WTC11 (cell line): ENCODE data around the gene GTF3C2. TPM values are rescaled to one million over a fixed set of nuclear protein-coding genes. Genes with fewer than 3 reads are reported as not detected.
A peak's percentile ranks its signal among the peaks of the same experiment; 100 is the strongest.

ENCODE experiments used
- ATAC-seq: fragments of 200-7000 bp; cut with Tn5 transposase; 2 replicates; pipeline ENCODE4 v1.10.0; 2021; ENCODE audit warnings: mild to moderate bottlenecking, moderate library complexity
- CTCF ChIA-PET: fragments of 300-600 bp; sonication (Branson Sonifier 250); formaldehyde crosslinking; loops from one replicate; lab custom pipeline; 2021; ENCODE audit warnings: antibody characterized with exemption; lab: Charles Lee
- POLR2A ChIA-PET: fragments of 350-600 bp; sonication (Branson Sonifier 250); formaldehyde crosslinking; loops from one replicate; lab custom pipeline; 2021; ENCODE audit warnings: antibody characterized with exemption; lab: Charles Lee
- DNase-seq: peaks from one replicate; pipeline ENCODE4 v3.0.0; 2021; ENCODE audit warnings: low spot score
- H3K27ac Mint-ChIP-seq: 2 replicates; pipeline ENCODE4 v1.8.0; 2021; ENCODE audit warnings: mixed read lengths
- H3K27me3 Mint-ChIP-seq: 2 replicates; pipeline ENCODE4 v1.8.0; 2021; ENCODE audit warnings: low read depth, mild to moderate bottlenecking, moderate library complexity, mixed read lengths
- H3K36me3 Mint-ChIP-seq: 2 replicates; pipeline ENCODE4 v1.8.0; 2021; ENCODE audit warnings: mixed read lengths
- H3K4me1 Mint-ChIP-seq: 2 replicates; pipeline ENCODE4 v1.8.0; 2022; ENCODE audit warnings: mixed read lengths
- H3K4me3 Mint-ChIP-seq: 2 replicates; pipeline ENCODE4 v1.8.0; 2021; ENCODE audit warnings: mild to moderate bottlenecking, moderate library complexity, mixed read lengths
- H3K9me3 Mint-ChIP-seq: 2 replicates; pipeline ENCODE4 v1.8.0; 2021; ENCODE audit warnings: mixed read lengths
- CREB1 ChIP-seq: sonication (generic); formaldehyde crosslinking; IDR thresholded peaks from 2 replicates; pipeline ENCODE4 v1.8.0; 2023; ENCODE audit warnings: mild to moderate bottlenecking, missing genetic modification reagents
- ESRRA ChIP-seq: sonication (generic); formaldehyde crosslinking; IDR thresholded peaks from 2 replicates; pipeline ENCODE4 v1.8.1; 2022; ENCODE audit warnings: mild to moderate bottlenecking, missing genetic modification reagents, borderline replicate concordance
- ETV6 ChIP-seq: sonication (generic); formaldehyde crosslinking; IDR thresholded peaks from 2 replicates; pipeline ENCODE4 v1.8.1; 2022; ENCODE audit warnings: mild to moderate bottlenecking, missing genetic modification reagents
- JAZF1 ChIP-seq: fragments of 250-450 bp; sonication (Bioruptor Pico); IDR thresholded peaks from 2 replicates; pipeline ENCODE4 v1.9.0; 2021; ENCODE audit warnings: moderate library complexity, mild to moderate bottlenecking, inconsistent platforms
- PRRX2 ChIP-seq: fragments of 250-450 bp; sonication (Bioruptor Pico); IDR thresholded peaks from 2 replicates; pipeline ENCODE4 v1.8.0; 2021; ENCODE audit warnings: mild to moderate bottlenecking
- ZNF121 ChIP-seq: sonication (generic); formaldehyde crosslinking; IDR thresholded peaks from 2 replicates; pipeline ENCODE4 v1.8.0; 2023; ENCODE audit warnings: missing genetic modification reagents
- ZNF416 ChIP-seq: fragments of 250-450 bp; sonication (Bioruptor Pico); IDR thresholded peaks from 2 replicates; pipeline ENCODE4 v1.9.0; 2021; ENCODE audit warnings: mild to moderate bottlenecking, inconsistent platforms
- ZNF671 ChIP-seq: fragments of 250-450 bp; sonication (Bioruptor Pico); IDR thresholded peaks from 2 replicates; pipeline ENCODE4 v1.8.0; 2021; ENCODE audit warnings: mild to moderate bottlenecking
- total RNA-seq: library from RNA; stranded (reverse); gene quantifications from 3 replicates; pipeline ENCODE4 v1.2.3, GENCODE V29; 2021
- TF ChIP-seq, protein P1 (sequence below): sonication (generic); formaldehyde crosslinking; IDR thresholded peaks from 2 replicates; pipeline ENCODE4 v1.8.1; 2023; ENCODE audit warnings: mild to moderate bottlenecking, missing genetic modification reagents, moderate library complexity
- TF ChIP-seq, protein P2 (sequence below): fragments of 250-450 bp; sonication (Bioruptor Pico); IDR thresholded peaks from 2 replicates; pipeline ENCODE4 v1.9.0; 2021; ENCODE audit warnings: mild to moderate bottlenecking, borderline replicate concordance
- TF ChIP-seq, protein P3 (sequence below): sonication (generic); formaldehyde crosslinking; IDR thresholded peaks from 2 replicates; pipeline ENCODE4 v1.8.1; 2022; ENCODE audit warnings: low read depth, mild to moderate bottlenecking, moderate library complexity, missing genetic modification reagents, borderline replicate concordance
- TF ChIP-seq, protein P4 (sequence below): sonication (generic); formaldehyde crosslinking; IDR thresholded peaks from 2 replicates; pipeline ENCODE4 v1.8.1; 2022; ENCODE audit warnings: mild to moderate bottlenecking, moderate library complexity, missing genetic modification reagents
- TF ChIP-seq, protein P5 (sequence below): fragments of 250-450 bp; sonication (Bioruptor Pico); IDR thresholded peaks from 2 replicates; pipeline ENCODE4 v1.8.0; 2021; ENCODE audit warnings: mild to moderate bottlenecking
- TF ChIP-seq, protein P6 (sequence below): sonication (generic); formaldehyde crosslinking; IDR thresholded peaks from 2 replicates; pipeline ENCODE4 v1.8.1; 2023; ENCODE audit warnings: mild to moderate bottlenecking, missing genetic modification reagents
- TF ChIP-seq, protein P7 (sequence below): sonication (generic); formaldehyde crosslinking; IDR thresholded peaks from 2 replicates; pipeline ENCODE4 v1.8.1; 2023; ENCODE audit warnings: mild to moderate bottlenecking, missing genetic modification reagents, moderate library complexity
- TF ChIP-seq, protein P8 (sequence below): sonication (generic); formaldehyde crosslinking; IDR thresholded peaks from 2 replicates; pipeline ENCODE4 v1.8.0; 2022; ENCODE audit warnings: missing genetic modification reagents
- TF ChIP-seq, protein P9 (sequence below): sonication (generic); formaldehyde crosslinking; conservative IDR thresholded peaks from 2 replicates; pipeline ENCODE4 v1.8.1; 2022; ENCODE audit warnings: mild to moderate bottlenecking, missing genetic modification reagents
- TF ChIP-seq, protein P10 (sequence below): fragments of 200-600 bp; IDR thresholded peaks from 2 replicates; pipeline ENCODE4 v1.8.0; 2022; ENCODE audit warnings: antibody characterized with exemption

GTF3C2 gene
- total RNA-seq, 1 experiment from 2014 or later: 123 TPM

DNA sequence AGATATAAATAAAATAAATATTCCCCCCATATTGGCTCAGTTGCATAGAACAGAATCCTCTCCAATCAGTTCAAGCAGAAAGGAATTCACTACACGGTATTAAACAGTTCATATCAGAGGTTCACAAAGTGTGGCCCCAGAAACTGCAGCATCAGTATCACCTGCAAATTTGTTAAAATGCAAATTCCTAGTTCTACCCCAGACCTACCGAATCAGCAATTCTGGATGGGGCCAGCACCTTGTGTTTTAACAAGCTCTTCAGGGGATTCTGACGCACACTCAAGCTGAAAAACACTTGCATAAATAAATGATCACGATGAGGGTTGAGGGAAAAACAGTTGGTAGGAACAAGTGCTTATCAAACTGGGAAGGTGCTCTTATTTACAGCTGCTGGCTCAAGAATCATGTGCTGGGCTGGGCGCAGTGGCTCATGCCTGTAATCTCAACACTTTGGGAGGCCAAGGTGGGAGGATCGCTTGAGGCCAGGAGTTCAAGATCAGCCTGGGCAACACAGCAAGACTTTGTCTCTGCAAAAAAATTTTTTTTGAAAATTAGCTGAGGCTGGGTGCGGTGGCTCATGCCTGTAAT lies 6.4 kb downstream of the GTF3C2 start:
- peaks cover 22% of the 10 kb centered on the region for H3K4me1 Mint-ChIP-seq
- ChIA-PET CTCF (interaction anchor here (0.7 kb wide), 2 partner anchors 68 to 93 kb away, joined by 3 to 4 read pairs; no protein-coding TSS in a partner anchor), POLR2A (no interaction called here)
- H3K27me3 Mint-ChIP-seq: no peaks in the 10 kb centered on the region
- DNase-seq (no peak), ATAC-seq (no peak)
- peak overlapping the region; percentile 55 for H3K27ac Mint-ChIP-seq
- no peak overlapping the region for H3K4me3 Mint-ChIP-seq
- peaks cover 9% of the 10 kb centered on the region for H3K36me3 Mint-ChIP-seq
- H3K9me3 Mint-ChIP-seq: no peaks in the 10 kb centered on the region
- TF ChIP-seq, protein P1, sequence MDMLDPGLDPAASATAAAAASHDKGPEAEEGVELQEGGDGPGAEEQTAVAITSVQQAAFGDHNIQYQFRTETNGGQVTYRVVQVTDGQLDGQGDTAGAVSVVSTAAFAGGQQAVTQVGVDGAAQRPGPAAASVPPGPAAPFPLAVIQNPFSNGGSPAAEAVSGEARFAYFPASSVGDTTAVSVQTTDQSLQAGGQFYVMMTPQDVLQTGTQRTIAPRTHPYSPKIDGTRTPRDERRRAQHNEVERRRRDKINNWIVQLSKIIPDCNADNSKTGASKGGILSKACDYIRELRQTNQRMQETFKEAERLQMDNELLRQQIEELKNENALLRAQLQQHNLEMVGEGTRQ (CRISPR knock-in tag): no peak
- TF ChIP-seq, protein P2, sequence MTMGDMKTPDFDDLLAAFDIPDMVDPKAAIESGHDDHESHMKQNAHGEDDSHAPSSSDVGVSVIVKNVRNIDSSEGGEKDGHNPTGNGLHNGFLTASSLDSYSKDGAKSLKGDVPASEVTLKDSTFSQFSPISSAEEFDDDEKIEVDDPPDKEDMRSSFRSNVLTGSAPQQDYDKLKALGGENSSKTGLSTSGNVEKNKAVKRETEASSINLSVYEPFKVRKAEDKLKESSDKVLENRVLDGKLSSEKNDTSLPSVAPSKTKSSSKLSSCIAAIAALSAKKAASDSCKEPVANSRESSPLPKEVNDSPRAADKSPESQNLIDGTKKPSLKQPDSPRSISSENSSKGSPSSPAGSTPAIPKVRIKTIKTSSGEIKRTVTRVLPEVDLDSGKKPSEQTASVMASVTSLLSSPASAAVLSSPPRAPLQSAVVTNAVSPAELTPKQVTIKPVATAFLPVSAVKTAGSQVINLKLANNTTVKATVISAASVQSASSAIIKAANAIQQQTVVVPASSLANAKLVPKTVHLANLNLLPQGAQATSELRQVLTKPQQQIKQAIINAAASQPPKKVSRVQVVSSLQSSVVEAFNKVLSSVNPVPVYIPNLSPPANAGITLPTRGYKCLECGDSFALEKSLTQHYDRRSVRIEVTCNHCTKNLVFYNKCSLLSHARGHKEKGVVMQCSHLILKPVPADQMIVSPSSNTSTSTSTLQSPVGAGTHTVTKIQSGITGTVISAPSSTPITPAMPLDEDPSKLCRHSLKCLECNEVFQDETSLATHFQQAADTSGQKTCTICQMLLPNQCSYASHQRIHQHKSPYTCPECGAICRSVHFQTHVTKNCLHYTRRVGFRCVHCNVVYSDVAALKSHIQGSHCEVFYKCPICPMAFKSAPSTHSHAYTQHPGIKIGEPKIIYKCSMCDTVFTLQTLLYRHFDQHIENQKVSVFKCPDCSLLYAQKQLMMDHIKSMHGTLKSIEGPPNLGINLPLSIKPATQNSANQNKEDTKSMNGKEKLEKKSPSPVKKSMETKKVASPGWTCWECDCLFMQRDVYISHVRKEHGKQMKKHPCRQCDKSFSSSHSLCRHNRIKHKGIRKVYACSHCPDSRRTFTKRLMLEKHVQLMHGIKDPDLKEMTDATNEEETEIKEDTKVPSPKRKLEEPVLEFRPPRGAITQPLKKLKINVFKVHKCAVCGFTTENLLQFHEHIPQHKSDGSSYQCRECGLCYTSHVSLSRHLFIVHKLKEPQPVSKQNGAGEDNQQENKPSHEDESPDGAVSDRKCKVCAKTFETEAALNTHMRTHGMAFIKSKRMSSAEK: no peak
- TF ChIP-seq ETV6 (CRISPR knock-in tag) (no peak), JAZF1 (no peak), CREB1 (CRISPR knock-in tag) (no peak), ZNF416 (CRISPR knock-in tag) (no peak), PRRX2 (CRISPR knock-in tag) (no peak), ZNF121 (CRISPR knock-in tag) (no peak), ZNF671 (CRISPR knock-in tag) (no peak), ESRRA (no peak)
- TF ChIP-seq, protein P3, sequence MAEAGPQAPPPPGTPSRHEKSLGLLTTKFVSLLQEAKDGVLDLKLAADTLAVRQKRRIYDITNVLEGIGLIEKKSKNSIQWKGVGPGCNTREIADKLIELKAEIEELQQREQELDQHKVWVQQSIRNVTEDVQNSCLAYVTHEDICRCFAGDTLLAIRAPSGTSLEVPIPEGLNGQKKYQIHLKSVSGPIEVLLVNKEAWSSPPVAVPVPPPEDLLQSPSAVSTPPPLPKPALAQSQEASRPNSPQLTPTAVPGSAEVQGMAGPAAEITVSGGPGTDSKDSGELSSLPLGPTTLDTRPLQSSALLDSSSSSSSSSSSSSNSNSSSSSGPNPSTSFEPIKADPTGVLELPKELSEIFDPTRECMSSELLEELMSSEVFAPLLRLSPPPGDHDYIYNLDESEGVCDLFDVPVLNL (CRISPR knock-in tag): no peak
- TF ChIP-seq, protein P4, sequence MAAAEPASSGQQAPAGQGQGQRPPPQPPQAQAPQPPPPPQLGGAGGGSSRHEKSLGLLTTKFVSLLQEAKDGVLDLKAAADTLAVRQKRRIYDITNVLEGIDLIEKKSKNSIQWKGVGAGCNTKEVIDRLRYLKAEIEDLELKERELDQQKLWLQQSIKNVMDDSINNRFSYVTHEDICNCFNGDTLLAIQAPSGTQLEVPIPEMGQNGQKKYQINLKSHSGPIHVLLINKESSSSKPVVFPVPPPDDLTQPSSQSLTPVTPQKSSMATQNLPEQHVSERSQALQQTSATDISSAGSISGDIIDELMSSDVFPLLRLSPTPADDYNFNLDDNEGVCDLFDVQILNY (CRISPR knock-in tag): no peak
- TF ChIP-seq, protein P5, sequence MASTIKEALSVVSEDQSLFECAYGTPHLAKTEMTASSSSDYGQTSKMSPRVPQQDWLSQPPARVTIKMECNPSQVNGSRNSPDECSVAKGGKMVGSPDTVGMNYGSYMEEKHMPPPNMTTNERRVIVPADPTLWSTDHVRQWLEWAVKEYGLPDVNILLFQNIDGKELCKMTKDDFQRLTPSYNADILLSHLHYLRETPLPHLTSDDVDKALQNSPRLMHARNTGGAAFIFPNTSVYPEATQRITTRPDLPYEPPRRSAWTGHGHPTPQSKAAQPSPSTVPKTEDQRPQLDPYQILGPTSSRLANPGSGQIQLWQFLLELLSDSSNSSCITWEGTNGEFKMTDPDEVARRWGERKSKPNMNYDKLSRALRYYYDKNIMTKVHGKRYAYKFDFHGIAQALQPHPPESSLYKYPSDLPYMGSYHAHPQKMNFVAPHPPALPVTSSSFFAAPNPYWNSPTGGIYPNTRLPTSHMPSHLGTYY (CRISPR knock-in tag): no peak
- TF ChIP-seq, protein P6, sequence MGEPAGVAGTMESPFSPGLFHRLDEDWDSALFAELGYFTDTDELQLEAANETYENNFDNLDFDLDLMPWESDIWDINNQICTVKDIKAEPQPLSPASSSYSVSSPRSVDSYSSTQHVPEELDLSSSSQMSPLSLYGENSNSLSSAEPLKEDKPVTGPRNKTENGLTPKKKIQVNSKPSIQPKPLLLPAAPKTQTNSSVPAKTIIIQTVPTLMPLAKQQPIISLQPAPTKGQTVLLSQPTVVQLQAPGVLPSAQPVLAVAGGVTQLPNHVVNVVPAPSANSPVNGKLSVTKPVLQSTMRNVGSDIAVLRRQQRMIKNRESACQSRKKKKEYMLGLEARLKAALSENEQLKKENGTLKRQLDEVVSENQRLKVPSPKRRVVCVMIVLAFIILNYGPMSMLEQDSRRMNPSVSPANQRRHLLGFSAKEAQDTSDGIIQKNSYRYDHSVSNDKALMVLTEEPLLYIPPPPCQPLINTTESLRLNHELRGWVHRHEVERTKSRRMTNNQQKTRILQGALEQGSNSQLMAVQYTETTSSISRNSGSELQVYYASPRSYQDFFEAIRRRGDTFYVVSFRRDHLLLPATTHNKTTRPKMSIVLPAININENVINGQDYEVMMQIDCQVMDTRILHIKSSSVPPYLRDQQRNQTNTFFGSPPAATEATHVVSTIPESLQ (CRISPR knock-in tag): no peak
- TF ChIP-seq, protein P7, sequence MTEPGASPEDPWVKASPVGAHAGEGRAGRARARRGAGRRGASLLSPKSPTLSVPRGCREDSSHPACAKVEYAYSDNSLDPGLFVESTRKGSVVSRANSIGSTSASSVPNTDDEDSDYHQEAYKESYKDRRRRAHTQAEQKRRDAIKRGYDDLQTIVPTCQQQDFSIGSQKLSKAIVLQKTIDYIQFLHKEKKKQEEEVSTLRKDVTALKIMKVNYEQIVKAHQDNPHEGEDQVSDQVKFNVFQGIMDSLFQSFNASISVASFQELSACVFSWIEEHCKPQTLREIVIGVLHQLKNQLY: no peak
- TF ChIP-seq, protein P8, sequence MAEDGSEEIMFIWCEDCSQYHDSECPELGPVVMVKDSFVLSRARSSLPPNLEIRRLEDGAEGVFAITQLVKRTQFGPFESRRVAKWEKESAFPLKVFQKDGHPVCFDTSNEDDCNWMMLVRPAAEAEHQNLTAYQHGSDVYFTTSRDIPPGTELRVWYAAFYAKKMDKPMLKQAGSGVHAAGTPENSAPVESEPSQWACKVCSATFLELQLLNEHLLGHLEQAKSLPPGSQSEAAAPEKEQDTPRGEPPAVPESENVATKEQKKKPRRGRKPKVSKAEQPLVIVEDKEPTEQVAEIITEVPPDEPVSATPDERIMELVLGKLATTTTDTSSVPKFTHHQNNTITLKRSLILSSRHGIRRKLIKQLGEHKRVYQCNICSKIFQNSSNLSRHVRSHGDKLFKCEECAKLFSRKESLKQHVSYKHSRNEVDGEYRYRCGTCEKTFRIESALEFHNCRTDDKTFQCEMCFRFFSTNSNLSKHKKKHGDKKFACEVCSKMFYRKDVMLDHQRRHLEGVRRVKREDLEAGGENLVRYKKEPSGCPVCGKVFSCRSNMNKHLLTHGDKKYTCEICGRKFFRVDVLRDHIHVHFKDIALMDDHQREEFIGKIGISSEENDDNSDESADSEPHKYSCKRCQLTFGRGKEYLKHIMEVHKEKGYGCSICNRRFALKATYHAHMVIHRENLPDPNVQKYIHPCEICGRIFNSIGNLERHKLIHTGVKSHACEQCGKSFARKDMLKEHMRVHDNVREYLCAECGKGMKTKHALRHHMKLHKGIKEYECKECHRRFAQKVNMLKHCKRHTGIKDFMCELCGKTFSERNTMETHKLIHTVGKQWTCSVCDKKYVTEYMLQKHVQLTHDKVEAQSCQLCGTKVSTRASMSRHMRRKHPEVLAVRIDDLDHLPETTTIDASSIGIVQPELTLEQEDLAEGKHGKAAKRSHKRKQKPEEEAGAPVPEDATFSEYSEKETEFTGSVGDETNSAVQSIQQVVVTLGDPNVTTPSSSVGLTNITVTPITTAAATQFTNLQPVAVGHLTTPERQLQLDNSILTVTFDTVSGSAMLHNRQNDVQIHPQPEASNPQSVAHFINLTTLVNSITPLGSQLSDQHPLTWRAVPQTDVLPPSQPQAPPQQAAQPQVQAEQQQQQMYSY (CRISPR knock-in tag): no peak
- TF ChIP-seq, protein P9, sequence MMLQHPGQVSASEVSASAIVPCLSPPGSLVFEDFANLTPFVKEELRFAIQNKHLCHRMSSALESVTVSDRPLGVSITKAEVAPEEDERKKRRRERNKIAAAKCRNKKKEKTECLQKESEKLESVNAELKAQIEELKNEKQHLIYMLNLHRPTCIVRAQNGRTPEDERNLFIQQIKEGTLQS: no peak
- TF ChIP-seq, protein P10, sequence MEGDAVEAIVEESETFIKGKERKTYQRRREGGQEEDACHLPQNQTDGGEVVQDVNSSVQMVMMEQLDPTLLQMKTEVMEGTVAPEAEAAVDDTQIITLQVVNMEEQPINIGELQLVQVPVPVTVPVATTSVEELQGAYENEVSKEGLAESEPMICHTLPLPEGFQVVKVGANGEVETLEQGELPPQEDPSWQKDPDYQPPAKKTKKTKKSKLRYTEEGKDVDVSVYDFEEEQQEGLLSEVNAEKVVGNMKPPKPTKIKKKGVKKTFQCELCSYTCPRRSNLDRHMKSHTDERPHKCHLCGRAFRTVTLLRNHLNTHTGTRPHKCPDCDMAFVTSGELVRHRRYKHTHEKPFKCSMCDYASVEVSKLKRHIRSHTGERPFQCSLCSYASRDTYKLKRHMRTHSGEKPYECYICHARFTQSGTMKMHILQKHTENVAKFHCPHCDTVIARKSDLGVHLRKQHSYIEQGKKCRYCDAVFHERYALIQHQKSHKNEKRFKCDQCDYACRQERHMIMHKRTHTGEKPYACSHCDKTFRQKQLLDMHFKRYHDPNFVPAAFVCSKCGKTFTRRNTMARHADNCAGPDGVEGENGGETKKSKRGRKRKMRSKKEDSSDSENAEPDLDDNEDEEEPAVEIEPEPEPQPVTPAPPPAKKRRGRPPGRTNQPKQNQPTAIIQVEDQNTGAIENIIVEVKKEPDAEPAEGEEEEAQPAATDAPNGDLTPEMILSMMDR: no peak
